GM23248 (cell line): Measurements from ENCODE around the gene CDKAL1. TPM values are rescaled to one million over a fixed set of nuclear protein-coding genes. Genes with fewer than 3 reads are reported as not detected.
"Not testable (repeated sequence)": the region's sequence is repeated elsewhere in the genome, so short reads cannot be mapped to it uniquely, and the experiment has no call there.

Source experiments
- DNase-seq: peaks from one replicate; pipeline ENCODE4 v3.0.0-alpha.2; 2015
- H2AFZ ChIP-seq: fragments of 200-600 bp; sonication (generic); 2 replicates; pipeline ENCODE4 v1.6.1; 2016; ENCODE audit warnings: antibody characterized with exemption
- H3F3A ChIP-seq: fragments of 200-600 bp; sonication (generic); 2 replicates; pipeline ENCODE4 v1.6.1; 2016; ENCODE audit warnings: mild to moderate bottlenecking, antibody characterized with exemption, mixed run types; ENCODE audit not compliant: insufficient read depth
- H3K27ac ChIP-seq: fragments of 200-600 bp; sonication (generic); 2 replicates; pipeline ENCODE4 v1.5.1; 2016; ENCODE audit warnings: mild to moderate bottlenecking
- H3K27me3 ChIP-seq: fragments of 200-600 bp; sonication (generic); replicated peaks from 2 replicates; pipeline ENCODE4 v1.6.1; 2016; ENCODE audit warnings: mild to moderate bottlenecking; ENCODE audit not compliant: insufficient read depth
- H3K36me3 ChIP-seq: fragments of 200-600 bp; sonication (generic); 2 replicates; pipeline ENCODE4 v1.6.1; 2016; ENCODE audit warnings: low read depth, mild to moderate bottlenecking
- H3K4me1 ChIP-seq: fragments of 200-600 bp; sonication (generic); 2 replicates; pipeline ENCODE4 v1.6.1; 2016; ENCODE audit warnings: mild to moderate bottlenecking; ENCODE audit not compliant: insufficient read depth
- H3K4me2 ChIP-seq: fragments of 200-600 bp; sonication (generic); one replicate; pipeline ENCODE4 v1.6.1; 2016; ENCODE audit warnings: mild to moderate bottlenecking; ENCODE audit not compliant: unreplicated experiment
- H3K4me3 ChIP-seq: fragments of 200-600 bp; sonication (generic); 2 replicates; pipeline ENCODE4 v1.5.1; 2016; ENCODE audit warnings: mild to moderate bottlenecking
- H3K79me2 ChIP-seq: fragments of 200-600 bp; sonication (generic); 2 replicates; pipeline ENCODE4 v1.6.1; 2016; ENCODE audit warnings: mild to moderate bottlenecking; ENCODE audit not compliant: insufficient read depth
- H3K9ac ChIP-seq: fragments of 200-600 bp; sonication (generic); 2 replicates; pipeline ENCODE4 v1.6.1; 2016; ENCODE audit warnings: mild to moderate bottlenecking
- H3K9me2 ChIP-seq: fragments of 200-600 bp; sonication (generic); 2 replicates; pipeline ENCODE4 v1.6.1; 2016; ENCODE audit warnings: mixed run types, mild to moderate bottlenecking, moderate library complexity; ENCODE audit not compliant: insufficient read depth
- H3K9me3 ChIP-seq: fragments of 200-600 bp; sonication (generic); one replicate; pipeline ENCODE4 v1.6.1; 2017; ENCODE audit warnings: low read depth
- H4K20me1 ChIP-seq: fragments of 200-600 bp; sonication (generic); 2 replicates; pipeline ENCODE4 v1.6.0; 2016; ENCODE audit not compliant: insufficient read depth
- EZH2 ChIP-seq: fragments of 200-600 bp; sonication (generic); IDR thresholded peaks from 2 replicates; pipeline ENCODE4 v1.6.1; 2018; ENCODE audit warnings: antibody characterized with exemption, mild to moderate bottlenecking; ENCODE audit not compliant: insufficient read depth, poor library complexity, severe bottlenecking
- EZH2phosphoT487 ChIP-seq: fragments of 200-600 bp; sonication (generic); IDR thresholded peaks from 2 replicates; pipeline ENCODE4 v1.6.1; 2018; ENCODE audit warnings: antibody characterized with exemption, moderate library complexity, mild to moderate bottlenecking, low read depth; ENCODE audit not compliant: insufficient read depth
- WGBS, 2 experiments: methylation state at CpG; one replicate each; pipeline ENCODE4 v1.1.6; 2015 to 2017; ENCODE audit warnings: low lambda C conversion rate in 2 of 2, low coverage in 1 of 2; ENCODE audit errors: missing lambda C conversion rate in 2 of 2; 5-methylcytosine and 5-hydroxymethylcytosine counted together
- in situ Hi-C: fragments of 300-500 bp; cut with MboI; formaldehyde crosslinking; loops from 2 replicates; pipeline ENCODE4 v1.15.0; 2020
- polyA plus RNA-seq: library from polyadenylated mRNA; unstranded; fragments of >200 nt; fragmentation: Nextera tagmentation; extraction: Ambion mirVana; gene quantifications from 2 replicates; pipeline ENCODE4 v1.2.1, GENCODE V29; 2016
- total RNA-seq: library from RNA; depleted of rRNA; stranded (reverse); fragments of >200 nt; shearing (Covaris generic); gene quantifications from 2 replicates; pipeline ENCODE4 v1.2.3, GENCODE V29; 2014

The CDKAL1 gene
- total and polyA plus RNA-seq, 2 experiments from 2014 or later, result 7.5 to 10.8 TPM

GRCh38 chr6:20511852-20512251 is 22.4 kb upstream of the CDKAL1 start:
- Histone ChIP-seq H3K27ac (no peak overlapping the region), H3K4me1 (no peaks in the 10 kb centered on the region), H3K9me3 (no peaks in the 10 kb centered on the region), H3K4me2 (no peak overlapping the region), H2AFZ (no peak overlapping the region), H3K9me2 (no peaks in the 10 kb centered on the region), H3K36me3 (no peaks in the 10 kb centered on the region), H3K9ac (no peak overlapping the region), H4K20me1 (no peaks in the 10 kb centered on the region), H3K27me3 (no peaks in the 10 kb centered on the region; the same call in 1 of the 2 replicates), H3F3A (no peaks in the 10 kb centered on the region), H3K4me3 (no peak overlapping the region), H3K79me2 (no peaks in the 10 kb centered on the region)
- TF ChIP-seq EZH2 (no peak), EZH2phosphoT487 (no peak)
- in situ Hi-C loops, result no loop called here
- no peak for DNase-seq
- 20 to 33% methylated on average over 2 of the region's 2 CpGs for WGBS, 2 experiments

GRCh38 chr6:20525208-20525607 is 9.0 kb upstream of the CDKAL1 start:
- H3K27me3 ChIP-seq, H3K79me2 ChIP-seq, H3K36me3 ChIP-seq, DNase-seq, H3K9ac ChIP-seq, H3K4me3 ChIP-seq, H2AFZ ChIP-seq, H3K9me2 ChIP-seq, H3K4me2 ChIP-seq, H3F3A ChIP-seq, H4K20me1 ChIP-seq, H3K4me1 ChIP-seq, H3K9me3 ChIP-seq, H3K27ac ChIP-seq: not testable (repeated sequence)
- 27 to 28% methylated on average over 3 of the region's 3 CpGs for WGBS, 2 experiments
- in situ Hi-C loops, result loop anchor here (5.0 to 10.0 kb wide), 3 partner anchors 130 to 430 kb away; no protein-coding TSS in a partner anchor

GRCh38 chr6:20529086-20529448 is 5.2 kb upstream of the CDKAL1 start:
- not testable (repeated sequence) for H3K9ac ChIP-seq, H3K4me3 ChIP-seq, H4K20me1 ChIP-seq, H3K4me1 ChIP-seq, H3K79me2 ChIP-seq, H3K9me3 ChIP-seq, H3K9me2 ChIP-seq, H3F3A ChIP-seq, H2AFZ ChIP-seq, H3K27me3 ChIP-seq, H3K27ac ChIP-seq, H3K36me3 ChIP-seq
- peak overlapping the region; percentile 2 for H3K4me2 ChIP-seq
- DNase-seq, result peak; percentile 55
- in situ Hi-C loops, result loop anchor here (5.0 to 10.0 kb wide), 3 partner anchors 134 to 434 kb away; no protein-coding TSS in a partner anchor
- 8 to 14% methylated on average over 5 of the region's 5 CpGs for WGBS, 2 experiments

- TF ChIP-seq EZH2phosphoT487 (no peak), EZH2 (no peak)
- no peak for DNase-seq
- in situ Hi-C loops, result no loop called here
Observed at GRCh38 chr6:20532881-20533280, 1.4 kb upstream of the CDKAL1 start.

GRCh38 chr6:20533746-20534294 is 437 bp upstream of the CDKAL1 start:
- H3K9me2 ChIP-seq, result no peaks in the 10 kb centered on the region
- TF ChIP-seq EZH2phosphoT487 (no peak), EZH2 (no peak)
- peak overlapping the region; percentile 75 for H3K27ac ChIP-seq
- 50% methylated on average over 6 of the region's 6 CpGs for WGBS, 2 experiments
- peaks cover 40% of the 10 kb centered on the region for H3K79me2 ChIP-seq
- no peak for DNase-seq
- no peaks in the 10 kb centered on the region for H3K36me3 ChIP-seq
- peak overlapping the region; percentile 95 for H3K4me3 ChIP-seq
- in situ Hi-C loops, result no loop called here
- peak overlapping the region; percentile 97 for H2AFZ ChIP-seq
- H3K4me2 ChIP-seq, result peak overlapping the region; percentile 84
- no peaks in the 10 kb centered on the region for H3K27me3 ChIP-seq
- peak overlapping the region; percentile 90 for H3K9ac ChIP-seq
- H4K20me1 ChIP-seq, result no peaks in the 10 kb centered on the region
- no peaks in the 10 kb centered on the region for H3K9me3 ChIP-seq
- no peaks in the 10 kb centered on the region for H3F3A ChIP-seq
- peaks cover 5% of the 10 kb centered on the region; the same call in 1 of the 2 replicates for H3K4me1 ChIP-seq

More at GRCh38 chr6:20532881-20533280, 1.4 kb upstream of the CDKAL1 start:
- H3K79me2 ChIP-seq, result peaks cover 31% of the 10 kb centered on the region
- H3F3A ChIP-seq, result no peaks in the 10 kb centered on the region
- 96 to 97% methylated on average over 1 of the region's 1 CpG for WGBS, 2 experiments
- H3K27me3 ChIP-seq, result no peaks in the 10 kb centered on the region
- H4K20me1 ChIP-seq, result no peaks in the 10 kb centered on the region
- no peaks in the 10 kb centered on the region for H3K9me3 ChIP-seq
- H3K4me3 ChIP-seq, result no peak overlapping the region
- H3K4me1 ChIP-seq, result peaks cover 5% of the 10 kb centered on the region; the same call in 1 of the 2 replicates
- no peaks in the 10 kb centered on the region for H3K36me3 ChIP-seq
- no peaks in the 10 kb centered on the region for H3K9me2 ChIP-seq
- H3K9ac ChIP-seq, result no peak overlapping the region
- H3K27ac ChIP-seq, result no peak overlapping the region
- no peak overlapping the region for H3K4me2 ChIP-seq
- no peak overlapping the region for H2AFZ ChIP-seq
